ENCODE results near the gene MITF. TPM values are rescaled to one million over a fixed set of nuclear protein-coding genes. Genes with fewer than 3 reads are reported as not detected.

The MITF gene
- total RNA-seq (1 to 10 TPM in 1 of 2 donors, under 1 TPM in 1; 0.50 to 3.8 TPM), total RNA-seq (0 to 0.35 reads per million in 2 donors)

- DNase-seq (no peak), ATAC-seq (peak; percentile 42)
- Mint-ChIP-seq H3K4me1 (no peaks in the 10 kb centered on the region), H3K27me3 (peaks cover 59% of the 10 kb centered on the region), H3K36me3 (ENCODE audit: low read depth) (peaks cover 2% of the 10 kb centered on the region), H3K27ac (no peak within 1 kb of the TSS), H3K4me3 (peak within 1 kb of the TSS; percentile 25)
- H3K9me3 ChIP-seq (ENCODE audit: control insufficient read depth, low read length, poor library complexity, severe bottlenecking): no peaks in the 10 kb centered on the region
These were observed at the start of gene MITF for GRCh38 chr3:69739204-69740102. TSS of gene MITF (plus strand) at chr3:69739464. CDS start at chr3:69739598, 134 bp downstream.

GRCh38 chr3:69691860-69692259, 47.4 kb upstream of the MITF start:
- H3K4me3 Mint-ChIP-seq: no peak overlapping the region
- H3K36me3 Mint-ChIP-seq (ENCODE audit: low read depth): no peaks in the 10 kb centered on the region
- H3K4me1 Mint-ChIP-seq: no peaks in the 10 kb centered on the region
- DNase-seq (no peak), ATAC-seq (no peak)
- H3K27me3 Mint-ChIP-seq: no peaks in the 10 kb centered on the region
- H3K9me3 ChIP-seq (ENCODE audit: control insufficient read depth, low read length, poor library complexity, severe bottlenecking): no peaks in the 10 kb centered on the region
- H3K27ac Mint-ChIP-seq: no peak overlapping the region

GRCh38 chr3:69692761-69693160, 46.5 kb upstream of the MITF start:
- Mint-ChIP-seq H3K27me3 (no peaks in the 10 kb centered on the region), H3K4me1 (no peaks in the 10 kb centered on the region), H3K27ac (no peak overlapping the region), H3K4me3 (no peak overlapping the region), H3K36me3 (ENCODE audit: low read depth) (no peaks in the 10 kb centered on the region)
- DNase-seq (no peak), ATAC-seq (no peak)
- no peaks in the 10 kb centered on the region for H3K9me3 ChIP-seq (ENCODE audit: control insufficient read depth, low read length, poor library complexity, severe bottlenecking)

GRCh38 chr3:69695443-69695842, 43.8 kb upstream of the MITF start:
- DNase-seq (no peak), ATAC-seq (no peak)
- no peak overlapping the region for H3K4me3 Mint-ChIP-seq
- H3K36me3 Mint-ChIP-seq (ENCODE audit: low read depth): no peaks in the 10 kb centered on the region
- H3K27me3 Mint-ChIP-seq: no peaks in the 10 kb centered on the region
- no peaks in the 10 kb centered on the region for H3K4me1 Mint-ChIP-seq
- no peak overlapping the region for H3K27ac Mint-ChIP-seq
- no peaks in the 10 kb centered on the region for H3K9me3 ChIP-seq (ENCODE audit: control insufficient read depth, low read length, poor library complexity, severe bottlenecking)

- DNase-seq (no peak), ATAC-seq (no peak)
- no peaks in the 10 kb centered on the region for H3K4me1 Mint-ChIP-seq
- H3K4me3 Mint-ChIP-seq: no peak overlapping the region
- no peaks in the 10 kb centered on the region for H3K36me3 Mint-ChIP-seq (ENCODE audit: low read depth)
- no peaks in the 10 kb centered on the region for H3K27me3 Mint-ChIP-seq
- no peaks in the 10 kb centered on the region for H3K9me3 ChIP-seq (ENCODE audit: control insufficient read depth, low read length, poor library complexity, severe bottlenecking)
- H3K27ac Mint-ChIP-seq: no peak overlapping the region
These were observed 43.3 kb upstream of the MITF start for GRCh38 chr3:69695933-69696332.

- H3K36me3 Mint-ChIP-seq (ENCODE audit: low read depth): no peaks in the 10 kb centered on the region
- H3K4me3 Mint-ChIP-seq: no peak overlapping the region
- H3K27me3 Mint-ChIP-seq: no peaks in the 10 kb centered on the region
- DNase-seq (no peak), ATAC-seq (no peak)
- H3K27ac Mint-ChIP-seq: no peak overlapping the region
- H3K9me3 ChIP-seq (ENCODE audit: control insufficient read depth, low read length, poor library complexity, severe bottlenecking): no peaks in the 10 kb centered on the region
- no peaks in the 10 kb centered on the region for H3K4me1 Mint-ChIP-seq
These were observed 42.9 kb upstream of the MITF start for GRCh38 chr3:69696367-69696766.

- Mint-ChIP-seq H3K4me1 (no peaks in the 10 kb centered on the region), H3K36me3 (ENCODE audit: low read depth) (no peaks in the 10 kb centered on the region), H3K27me3 (no peaks in the 10 kb centered on the region), H3K4me3 (no peak overlapping the region), H3K27ac (no peak overlapping the region)
- no peaks in the 10 kb centered on the region for H3K9me3 ChIP-seq (ENCODE audit: control insufficient read depth, low read length, poor library complexity, severe bottlenecking)
- ATAC-seq (no peak), DNase-seq (no peak)
These were observed 41.9 kb upstream of the MITF start for GRCh38 chr3:69697381-69697780.

- no peak overlapping the region for H3K4me3 Mint-ChIP-seq
- H3K9me3 ChIP-seq (ENCODE audit: control insufficient read depth, low read length, poor library complexity, severe bottlenecking): no peaks in the 10 kb centered on the region
- no peak overlapping the region for H3K27ac Mint-ChIP-seq
- H3K27me3 Mint-ChIP-seq: no peaks in the 10 kb centered on the region
- H3K4me1 Mint-ChIP-seq: no peaks in the 10 kb centered on the region
- no peaks in the 10 kb centered on the region for H3K36me3 Mint-ChIP-seq (ENCODE audit: low read depth)
- no peak for DNase-seq
- ATAC-seq: no peak
These were observed 40.5 kb upstream of the MITF start for GRCh38 chr3:69698728-69699127.

- H3K4me3 Mint-ChIP-seq: no peak overlapping the region
These were observed 40.1 kb upstream of the MITF start for GRCh38 chr3:69699183-69699582.

GRCh38 chr3:69700949-69701348, 38.3 kb upstream of the MITF start:
- DNase-seq (no peak), ATAC-seq (no peak)
- Mint-ChIP-seq H3K4me3 (no peak overlapping the region), H3K36me3 (ENCODE audit: low read depth) (no peaks in the 10 kb centered on the region), H3K27ac (no peak overlapping the region), H3K27me3 (no peaks in the 10 kb centered on the region), H3K4me1 (no peaks in the 10 kb centered on the region)
- H3K9me3 ChIP-seq (ENCODE audit: control insufficient read depth, low read length, poor library complexity, severe bottlenecking): no peaks in the 10 kb centered on the region

More at GRCh38 chr3:69699183-69699582, 40.1 kb upstream of the MITF start:
- ATAC-seq: no peak
- Mint-ChIP-seq H3K27me3 (no peaks in the 10 kb centered on the region), H3K4me1 (no peaks in the 10 kb centered on the region), H3K27ac (no peak overlapping the region), H3K36me3 (ENCODE audit: low read depth) (no peaks in the 10 kb centered on the region)
- DNase-seq: no peak
- H3K9me3 ChIP-seq (ENCODE audit: control insufficient read depth, low read length, poor library complexity, severe bottlenecking): no peaks in the 10 kb centered on the region

- Mint-ChIP-seq H3K36me3 (ENCODE audit: low read depth) (no peaks in the 10 kb centered on the region), H3K4me3 (no peak overlapping the region), H3K4me1 (no peaks in the 10 kb centered on the region), H3K27me3 (no peaks in the 10 kb centered on the region), H3K27ac (no peak overlapping the region)
- DNase-seq (no peak), ATAC-seq (no peak)
- no peaks in the 10 kb centered on the region for H3K9me3 ChIP-seq (ENCODE audit: control insufficient read depth, low read length, poor library complexity, severe bottlenecking)
These were observed 28.9 kb upstream of the MITF start for GRCh38 chr3:69710153-69710977.

- H3K4me3 Mint-ChIP-seq: no peak overlapping the region
These were observed 27.0 kb upstream of the MITF start for GRCh38 chr3:69712269-69712668.

GRCh38 chr3:69712933-69713332, 26.3 kb upstream of the MITF start:
- Mint-ChIP-seq H3K27ac (no peak overlapping the region), H3K4me3 (no peak overlapping the region), H3K36me3 (ENCODE audit: low read depth) (no peaks in the 10 kb centered on the region), H3K4me1 (no peaks in the 10 kb centered on the region), H3K27me3 (no peaks in the 10 kb centered on the region)
- ATAC-seq: no peak
- H3K9me3 ChIP-seq (ENCODE audit: control insufficient read depth, low read length, poor library complexity, severe bottlenecking): no peaks in the 10 kb centered on the region
- no peak for DNase-seq

More at GRCh38 chr3:69712269-69712668, 27.0 kb upstream of the MITF start:
- H3K9me3 ChIP-seq (ENCODE audit: control insufficient read depth, low read length, poor library complexity, severe bottlenecking): no peaks in the 10 kb centered on the region
- no peak overlapping the region for H3K27ac Mint-ChIP-seq
- H3K27me3 Mint-ChIP-seq: no peaks in the 10 kb centered on the region
- no peak for DNase-seq
- no peak for ATAC-seq
- no peaks in the 10 kb centered on the region for H3K4me1 Mint-ChIP-seq
- H3K36me3 Mint-ChIP-seq (ENCODE audit: low read depth): no peaks in the 10 kb centered on the region

All from T-helper 17 cell (primary cell).